Hepatocyte (in vitro differentiated cells): Measurements from ENCODE around the gene UBR3. TPM values are rescaled to one million over a fixed set of nuclear protein-coding genes. Genes with fewer than 3 reads are reported as not detected.

Experiments
- DNase-seq: peaks from one replicate; pipeline ENCODE4 v3.0.0-alpha.2; 2016; ENCODE audit warnings: low spot score
- H2AFZ ChIP-seq: fragments of 200-600 bp; sonication (generic); 2 replicates; pipeline ENCODE4 v1.6.0; 2016; ENCODE audit warnings: antibody characterized with exemption, mild to moderate bottlenecking
- H3K27ac ChIP-seq: fragments of 200-600 bp; sonication (generic); 2 replicates; pipeline ENCODE4 v1.5.1; 2016; ENCODE audit warnings: mild to moderate bottlenecking
- H3K27me3 ChIP-seq: fragments of 200-600 bp; sonication (generic); 2 replicates; pipeline ENCODE4 v1.6.1; 2016
- H3K36me3 ChIP-seq: fragments of 200-600 bp; sonication (generic); replicated peaks from 2 replicates; pipeline ENCODE4 v1.5.1; 2016; ENCODE audit warnings: low read depth; ENCODE audit not compliant: insufficient read depth
- H3K4me1 ChIP-seq: fragments of 200-600 bp; sonication (generic); 2 replicates; pipeline ENCODE4 v1.5.1; 2016; ENCODE audit warnings: mild to moderate bottlenecking, moderate library complexity; ENCODE audit not compliant: insufficient read depth
- H3K4me2 ChIP-seq: fragments of 200-600 bp; sonication (generic); 2 replicates; pipeline ENCODE4 v1.6.0; 2016
- H3K4me3 ChIP-seq: fragments of 200-600 bp; sonication (generic); 2 replicates; pipeline ENCODE4 v1.5.1; 2016; ENCODE audit warnings: mild to moderate bottlenecking
- H3K79me2 ChIP-seq: fragments of 200-600 bp; sonication (generic); 2 replicates; pipeline ENCODE4 v1.6.0; 2017; ENCODE audit warnings: mild to moderate bottlenecking
- H3K9me2 ChIP-seq: fragments of 200-600 bp; sonication (generic); replicated peaks from 2 replicates; pipeline ENCODE4 v1.6.0; 2017; ENCODE audit warnings: mild to moderate bottlenecking; ENCODE audit not compliant: insufficient read depth
- H3K9me3 ChIP-seq: fragments of 200-600 bp; sonication (generic); 2 replicates; pipeline ENCODE4 v1.5.1; 2016; ENCODE audit warnings: low read depth, mild to moderate bottlenecking
- H4K20me1 ChIP-seq: fragments of 200-600 bp; sonication (generic); 2 replicates; pipeline ENCODE4 v1.6.0; 2016; ENCODE audit warnings: mild to moderate bottlenecking; ENCODE audit not compliant: insufficient read depth, poor library complexity, severe bottlenecking
- EZH2 ChIP-seq: fragments of 200-600 bp; sonication (generic); IDR thresholded peaks from 2 replicates; pipeline ENCODE4 v1.6.1; 2016; ENCODE audit warnings: antibody characterized with exemption, mild to moderate bottlenecking, borderline replicate concordance
- EZH2phosphoT487 ChIP-seq: fragments of 200-600 bp; sonication (generic); IDR thresholded peaks from one replicate; pipeline ENCODE4 v1.6.1; 2018; ENCODE audit warnings: antibody characterized with exemption, mild to moderate bottlenecking, low read depth, moderate library complexity; ENCODE audit not compliant: unreplicated experiment, severe bottlenecking
- WGBS: methylation state at CpG from one replicate; pipeline ENCODE4 v1.1.6; 2016; ENCODE audit warnings: low lambda C conversion rate; ENCODE audit errors: missing lambda C conversion rate; 5-methylcytosine and 5-hydroxymethylcytosine counted together
- polyA plus RNA-seq: library from polyadenylated mRNA; unstranded; fragments of >200 nt; fragmentation: Nextera tagmentation; extraction: Ambion mirVana; gene quantifications from 2 replicates; pipeline ENCODE4 v1.2.1, GENCODE V29; 2016
- total RNA-seq: library from RNA; depleted of rRNA; stranded (reverse); fragments of >200 nt; gene quantifications from 2 replicates; pipeline ENCODE4 v1.2.3, GENCODE V29; 2014
- TF ChIP-seq, protein P1 (sequence below): fragments of 200-600 bp; sonication (generic); IDR thresholded peaks from 2 replicates; pipeline ENCODE4 v1.5.1; 2016; ENCODE audit warnings: antibody characterized with exemption, mild to moderate bottlenecking; ENCODE audit not compliant: poor library complexity

UBR3 gene
- total and polyA plus RNA-seq, 2 experiments from 2014 or later = 10.1 to 40.4 TPM

GRCh38 chr2:170005702-170006101, 178.4 kb downstream of the UBR3 start:
- DNase-seq = no peak
- Histone ChIP-seq H3K4me3 (no peak overlapping the region), H3K36me3 (no peaks in the 10 kb centered on the region), H3K27me3 (no peaks in the 10 kb centered on the region), H3K9me3 (no peaks in the 10 kb centered on the region), H3K27ac (no peak overlapping the region), H3K4me1 (no peaks in the 10 kb centered on the region), H3K4me2 (no peak overlapping the region), H2AFZ (no peak overlapping the region), H3K9me2 (no peaks in the 10 kb centered on the region), H3K79me2 (no peaks in the 10 kb centered on the region), H4K20me1 (no peaks in the 10 kb centered on the region)
- TF ChIP-seq, protein P1, sequence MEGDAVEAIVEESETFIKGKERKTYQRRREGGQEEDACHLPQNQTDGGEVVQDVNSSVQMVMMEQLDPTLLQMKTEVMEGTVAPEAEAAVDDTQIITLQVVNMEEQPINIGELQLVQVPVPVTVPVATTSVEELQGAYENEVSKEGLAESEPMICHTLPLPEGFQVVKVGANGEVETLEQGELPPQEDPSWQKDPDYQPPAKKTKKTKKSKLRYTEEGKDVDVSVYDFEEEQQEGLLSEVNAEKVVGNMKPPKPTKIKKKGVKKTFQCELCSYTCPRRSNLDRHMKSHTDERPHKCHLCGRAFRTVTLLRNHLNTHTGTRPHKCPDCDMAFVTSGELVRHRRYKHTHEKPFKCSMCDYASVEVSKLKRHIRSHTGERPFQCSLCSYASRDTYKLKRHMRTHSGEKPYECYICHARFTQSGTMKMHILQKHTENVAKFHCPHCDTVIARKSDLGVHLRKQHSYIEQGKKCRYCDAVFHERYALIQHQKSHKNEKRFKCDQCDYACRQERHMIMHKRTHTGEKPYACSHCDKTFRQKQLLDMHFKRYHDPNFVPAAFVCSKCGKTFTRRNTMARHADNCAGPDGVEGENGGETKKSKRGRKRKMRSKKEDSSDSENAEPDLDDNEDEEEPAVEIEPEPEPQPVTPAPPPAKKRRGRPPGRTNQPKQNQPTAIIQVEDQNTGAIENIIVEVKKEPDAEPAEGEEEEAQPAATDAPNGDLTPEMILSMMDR = no peak
- TF ChIP-seq EZH2phosphoT487 (no peak), EZH2 (no peak)
- 57% methylated on average over 1 of the region's 1 CpG for WGBS

DNA sequence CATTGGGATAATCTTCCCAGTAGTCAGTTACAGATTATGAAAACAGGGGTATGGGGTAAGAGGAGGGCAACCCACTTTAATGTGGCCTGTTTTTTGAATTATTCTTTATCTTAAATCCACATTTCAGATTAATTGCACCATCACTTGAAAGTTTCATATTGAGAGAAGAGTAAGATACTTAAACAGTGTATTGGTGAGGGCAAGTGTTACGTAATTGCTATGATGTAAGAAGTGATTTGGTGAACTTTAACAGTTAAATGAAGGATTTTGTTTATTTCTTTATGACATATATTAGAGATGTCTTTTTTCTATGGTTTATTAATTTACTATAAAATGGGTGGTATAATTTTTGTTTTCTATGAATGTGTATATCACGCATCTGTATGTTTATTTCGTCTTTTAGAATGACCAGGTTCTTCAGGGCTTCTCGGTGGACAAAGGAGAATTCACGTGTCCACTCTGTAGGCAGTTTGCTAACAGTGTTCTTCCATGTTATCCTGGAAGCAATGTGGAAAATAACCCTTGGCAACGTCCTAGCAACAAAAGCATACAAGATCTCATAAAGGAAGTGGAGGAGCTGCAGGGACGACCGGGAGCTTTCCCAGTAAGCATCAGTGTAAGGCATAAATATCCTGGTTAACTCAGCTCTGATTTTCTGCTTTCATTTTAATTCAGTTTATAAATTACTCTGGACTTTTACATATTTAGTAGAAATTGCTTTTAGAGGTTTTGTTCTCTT, 179.5 kb downstream of the UBR3 start:
- Histone ChIP-seq H3K27me3 (no peaks in the 10 kb centered on the region), H3K9me3 (no peaks in the 10 kb centered on the region), H3K4me3 (no peak overlapping the region), H3K36me3 (no peaks in the 10 kb centered on the region), H2AFZ (no peak overlapping the region), H3K27ac (no peak overlapping the region), H3K79me2 (no peaks in the 10 kb centered on the region), H3K9me2 (no peaks in the 10 kb centered on the region), H4K20me1 (no peaks in the 10 kb centered on the region), H3K4me1 (no peaks in the 10 kb centered on the region), H3K4me2 (no peak overlapping the region)
- TF ChIP-seq EZH2phosphoT487 = no peak
- no peak for TF ChIP-seq EZH2
- TF ChIP-seq, protein P1 = no peak
- 90% methylated on average over 8 of the region's 8 CpGs for WGBS
- DNase-seq = no peak

DNA sequence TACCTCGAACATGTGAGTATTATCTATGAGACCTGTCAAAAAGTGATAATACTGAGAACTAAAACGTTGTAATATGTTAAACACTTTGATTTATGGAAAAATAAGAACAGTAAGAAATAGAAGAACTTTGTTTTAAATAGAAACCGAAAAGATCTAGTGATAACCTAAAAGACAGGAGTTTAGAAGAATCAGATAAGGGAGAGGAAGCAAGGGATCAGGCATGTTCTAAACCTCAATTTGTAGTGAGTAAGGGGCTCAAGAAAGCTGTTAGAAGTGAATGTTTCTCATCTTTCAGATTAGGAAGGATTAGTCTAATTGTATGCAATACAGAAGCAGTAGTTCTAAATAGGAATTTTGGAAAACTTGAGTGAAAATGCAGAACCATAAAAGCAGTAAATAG, 182.0 kb downstream of the UBR3 start:
- WGBS = 52% methylated on average over 3 of the region's 3 CpGs

GRCh38 chr2:170012773-170013172, 185.5 kb downstream of the UBR3 start:
- no peaks in the 10 kb centered on the region for H3K9me2 ChIP-seq
- DNase-seq = no peak
- H3K4me2 ChIP-seq = no peak overlapping the region
- H3K27me3 ChIP-seq = no peaks in the 10 kb centered on the region
- TF ChIP-seq, protein P1 = no peak
- no peak for TF ChIP-seq EZH2
- TF ChIP-seq EZH2phosphoT487 = no peak
- H3K4me1 ChIP-seq = no peaks in the 10 kb centered on the region
- H3K27ac ChIP-seq = no peak overlapping the region
- no peaks in the 10 kb centered on the region for H3K9me3 ChIP-seq
- 90% methylated on average over 4 of the region's 4 CpGs for WGBS
- H3K4me3 ChIP-seq = no peak overlapping the region
- no peak overlapping the region for H2AFZ ChIP-seq
- H4K20me1 ChIP-seq = no peaks in the 10 kb centered on the region
- no peaks in the 10 kb centered on the region for H3K36me3 ChIP-seq
- no peaks in the 10 kb centered on the region for H3K79me2 ChIP-seq

More for the DNA sequence above, 182.0 kb downstream of the UBR3 start:
- Histone ChIP-seq H3K4me1 (no peaks in the 10 kb centered on the region), H3K4me3 (no peak overlapping the region), H3K27me3 (no peaks in the 10 kb centered on the region), H2AFZ (no peak overlapping the region), H3K36me3 (no peaks in the 10 kb centered on the region), H3K4me2 (no peak overlapping the region), H3K79me2 (no peaks in the 10 kb centered on the region), H3K9me3 (no peaks in the 10 kb centered on the region), H4K20me1 (no peaks in the 10 kb centered on the region), H3K9me2 (no peaks in the 10 kb centered on the region), H3K27ac (no peak overlapping the region)
- no peak for DNase-seq
- no peak for TF ChIP-seq EZH2phosphoT487
